Upper lobe of right lung (tissue), 1 donor: ENCODE data around the gene IQCF5. TPM values are rescaled to one million over a fixed set of nuclear protein-coding genes. Genes with fewer than 3 reads are reported as not detected.
"Not testable (repeated sequence)": the region's sequence is repeated elsewhere in the genome, so short reads cannot be mapped to it uniquely, and the experiment has no call there.

Source experiments
- ATAC-seq: fragments of 200-7000 bp; cut with Tn5 transposase; one replicate; pipeline ENCODE4 v1.9.1; 2020; ENCODE audit warnings: mild to moderate bottlenecking, moderate library complexity
- DNase-seq: peaks from one replicate; pipeline ENCODE4 v3.0.0-alpha.2; 2020
- H3K27ac ChIP-seq: fragments of 200-600 bp; one replicate; pipeline ENCODE4 v1.8.0; 2022
- H3K27me3 ChIP-seq: fragments of 200-600 bp; one replicate; pipeline ENCODE4 v1.8.0; 2022; ENCODE audit warnings: mild to moderate bottlenecking
- H3K36me3 ChIP-seq: fragments of 200-600 bp; one replicate; pipeline ENCODE4 v1.8.0; 2022
- H3K4me1 ChIP-seq: fragments of 200-600 bp; one replicate; pipeline ENCODE4 v1.8.0; 2022
- H3K4me3 ChIP-seq: fragments of 200-600 bp; one replicate; pipeline ENCODE4 v1.8.0; 2022; ENCODE audit warnings: mild to moderate bottlenecking
- H3K9me3 ChIP-seq: fragments of 200-600 bp; one replicate; pipeline ENCODE4 v1.8.0; 2022
- CTCF ChIP-seq: fragments of 200-600 bp; IDR thresholded peaks from one replicate; pipeline ENCODE4 v1.8.0; 2022; ENCODE audit warnings: antibody characterized with exemption
- intact Hi-C: fragments of 100-400 bp; cut with DNase I; formaldehyde crosslinking; loops from one replicate; pipeline ENCODE4 v1.11.0; 2022
- total RNA-seq: library from RNA; stranded (reverse); fragmentation: NEBNext Ultra II Directional; extraction: Animal tissue kit (Norgen Biotek cat#: 25700); gene quantifications from one replicate; pipeline ENCODE4 v1.2.1, GENCODE V29; 2021
- donor health status: DM: no; HTN: yes; CAD: no; lungs with severe emphysema.

Gene IQCF5
- total RNA-seq, 1 donor from 2014 or later: not detected

GRCh38 chr3:51874889-51875288 is 512 bp downstream of the IQCF5 start:
- Histone ChIP-seq H3K27ac (no peak overlapping the region), H3K27me3 (no peaks in the 10 kb centered on the region), H3K4me1 (no peaks in the 10 kb centered on the region), H3K9me3 (no peaks in the 10 kb centered on the region), H3K36me3 (no peaks in the 10 kb centered on the region), H3K4me3 (no peak overlapping the region)
- DNase-seq: no peak
- intact Hi-C loops: no loop called here
- no peak for ATAC-seq
- no peak for TF ChIP-seq CTCF

- intact Hi-C loops: no loop called here
- no peak for DNase-seq
- no peak for TF ChIP-seq CTCF
Observed at GRCh38 chr3:51874411-51874810, 990 bp downstream of the IQCF5 start.

GRCh38 chr3:51873876-51874275 is 1.5 kb downstream of the IQCF5 start:
- TF ChIP-seq CTCF: no peak
- Histone ChIP-seq H3K4me3 (no peak overlapping the region), H3K9me3 (no peaks in the 10 kb centered on the region), H3K27me3 (no peaks in the 10 kb centered on the region), H3K36me3 (no peaks in the 10 kb centered on the region), H3K27ac (no peak overlapping the region), H3K4me1 (no peaks in the 10 kb centered on the region)
- DNase-seq (no peak), ATAC-seq (no peak)
- intact Hi-C loops: no loop called here

More at GRCh38 chr3:51874411-51874810, 990 bp downstream of the IQCF5 start:
- H3K36me3 ChIP-seq: no peaks in the 10 kb centered on the region
- no peak overlapping the region for H3K4me3 ChIP-seq
- no peaks in the 10 kb centered on the region for H3K9me3 ChIP-seq
- H3K27me3 ChIP-seq: no peaks in the 10 kb centered on the region
- ATAC-seq: no peak
- H3K27ac ChIP-seq: no peak overlapping the region
- H3K4me1 ChIP-seq: no peaks in the 10 kb centered on the region

- TF ChIP-seq CTCF: no peak
- intact Hi-C loops: no loop called here
- DNase-seq (no peak), ATAC-seq (no peak)
- Histone ChIP-seq H3K27me3 (peaks cover 2% of the 10 kb centered on the region), H3K4me1 (no peaks in the 10 kb centered on the region), H3K4me3 (no peak overlapping the region), H3K36me3 (no peaks in the 10 kb centered on the region), H3K9me3 (no peaks in the 10 kb centered on the region), H3K27ac (no peak overlapping the region)
Observed at GRCh38 chr3:51873253-51873766, 2.1 kb downstream of the IQCF5 start.

- Histone ChIP-seq H3K36me3 (no peaks in the 10 kb centered on the region), H3K9me3 (no peaks in the 10 kb centered on the region), H3K4me1 (no peaks in the 10 kb centered on the region), H3K27me3 (peaks cover 11% of the 10 kb centered on the region), H3K27ac (no peak overlapping the region), H3K4me3 (no peak overlapping the region)
- TF ChIP-seq CTCF: no peak
- DNase-seq (no peak), ATAC-seq (no peak)
- intact Hi-C loops: no loop called here
Observed at GRCh38 chr3:51869304-51869703, 6.1 kb downstream of the IQCF5 start.

GRCh38 chr3:51868896-51869295 is 6.5 kb downstream of the IQCF5 start:
- H3K27ac ChIP-seq, H3K36me3 ChIP-seq, DNase-seq, H3K4me1 ChIP-seq, ATAC-seq, H3K9me3 ChIP-seq, intact Hi-C loops, H3K4me3 ChIP-seq: not testable (repeated sequence)
- H3K27me3 ChIP-seq: peaks cover 11% of the 10 kb centered on the region
